ENCODE measurements around the gene ITPR1.

Gene ITPR1

DNA sequence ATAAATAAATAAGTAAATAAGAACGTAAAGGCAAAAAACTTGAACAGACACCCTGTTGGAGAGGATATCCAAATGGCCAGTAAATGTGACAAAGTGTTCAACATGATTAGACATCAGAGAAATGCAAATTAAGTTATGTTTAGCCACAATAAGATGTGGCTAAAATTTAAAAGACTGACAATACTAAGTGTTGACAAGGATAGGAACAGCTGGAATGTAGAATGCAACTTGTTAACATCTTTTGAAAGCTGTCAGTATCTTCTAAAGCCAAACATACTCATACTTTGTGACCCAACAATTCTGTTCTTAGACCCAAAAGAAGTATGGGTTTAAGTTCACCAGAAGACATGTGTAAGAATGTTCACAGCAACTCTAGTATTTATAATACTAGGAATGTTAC lies 197.1 kb downstream of the ITPR1 start:
- no peak for FAIRE-seq

DNA sequence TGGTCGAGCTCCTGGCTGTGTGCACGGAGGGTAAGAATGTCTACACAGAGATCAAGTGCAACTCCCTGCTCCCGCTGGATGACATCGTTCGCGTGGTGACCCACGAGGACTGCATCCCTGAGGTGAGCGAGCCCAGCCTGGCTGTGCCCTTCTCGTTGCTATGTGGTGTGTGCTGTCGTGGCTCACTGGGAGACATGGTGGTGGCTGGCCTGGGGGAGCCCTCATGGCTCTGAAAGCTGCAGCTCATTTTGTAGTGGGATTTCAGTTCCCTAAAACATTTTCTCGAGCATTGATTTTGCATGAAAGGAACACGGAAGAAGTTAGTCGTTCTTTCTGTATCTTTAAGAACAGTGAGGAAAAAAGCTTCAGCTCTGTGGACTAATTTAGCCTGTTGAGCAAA lies 200.5 kb downstream of the ITPR1 start:
- FAIRE-seq: no peak

DNA sequence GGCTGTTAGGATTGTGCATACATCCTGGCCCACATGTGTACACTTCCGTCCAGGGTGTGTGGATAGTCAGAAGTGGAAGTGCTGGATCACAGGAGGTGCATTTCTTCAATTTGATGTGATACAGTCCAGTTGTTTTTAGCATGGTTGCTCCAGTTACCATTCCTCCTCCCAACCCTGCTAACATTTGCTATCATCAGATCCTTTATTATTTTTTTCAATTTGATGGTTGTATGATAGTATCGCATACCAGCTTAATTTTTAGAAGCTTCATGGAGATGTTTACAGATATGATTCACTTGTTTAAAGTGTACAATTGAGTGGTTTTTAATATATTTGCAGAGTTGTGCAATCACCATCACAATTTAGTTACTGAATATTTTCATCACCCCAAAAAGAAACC lies 202.7 kb downstream of the ITPR1 start:
- FAIRE-seq: no peak

DNA sequence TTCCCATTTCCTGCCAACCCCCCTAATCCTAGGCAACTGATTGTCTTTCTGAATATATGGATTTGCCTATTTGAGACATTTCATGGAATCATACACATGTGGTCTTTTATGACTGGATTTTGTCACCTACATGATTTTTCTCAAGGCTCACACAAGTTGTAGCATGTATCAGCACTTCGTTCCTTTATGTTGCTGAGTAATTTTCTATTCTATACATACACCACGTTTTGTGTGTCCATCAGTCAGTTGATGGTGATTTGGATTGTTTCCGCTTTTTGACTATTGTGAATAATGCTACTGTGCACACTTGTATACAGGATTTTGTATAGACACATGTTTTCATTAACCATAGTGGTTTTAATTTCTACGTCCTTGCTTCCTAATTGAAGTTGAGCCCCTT lies 203.1 kb downstream of the ITPR1 start:
- FAIRE-seq: no peak

DNA sequence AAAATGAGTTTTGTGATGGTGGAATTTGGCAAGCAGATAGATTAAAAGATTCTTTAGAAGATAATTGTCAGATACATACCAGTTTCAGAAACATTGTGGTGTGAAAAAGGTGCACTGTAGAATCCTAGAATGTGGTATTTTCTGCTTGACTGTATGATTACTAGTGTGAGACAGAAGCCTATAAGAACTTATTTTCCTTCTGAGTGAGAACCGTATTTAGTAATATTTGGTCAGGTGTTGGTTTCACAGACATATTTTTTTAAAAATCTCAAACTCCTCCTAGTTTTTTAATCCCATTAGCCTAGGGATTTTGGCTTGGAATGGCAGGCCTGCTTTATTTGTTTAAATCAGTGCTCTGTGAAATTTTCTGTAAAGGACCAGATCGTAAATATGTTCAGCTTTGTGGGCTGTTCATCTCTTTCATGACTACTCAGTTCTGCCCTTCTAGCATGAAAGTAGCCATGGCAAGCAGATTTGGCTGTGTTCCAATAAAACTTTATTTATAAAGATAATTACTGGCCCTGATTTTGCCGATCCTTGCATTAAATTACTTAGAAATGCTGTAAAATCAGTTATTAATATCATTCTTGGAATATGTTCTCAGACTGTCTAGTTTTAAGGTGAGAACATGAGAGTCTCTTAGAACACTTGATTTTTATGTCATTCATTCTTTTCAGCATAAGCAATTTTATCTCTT lies 205.1 kb downstream of the ITPR1 start:
- no peak for FAIRE-seq

DNA sequence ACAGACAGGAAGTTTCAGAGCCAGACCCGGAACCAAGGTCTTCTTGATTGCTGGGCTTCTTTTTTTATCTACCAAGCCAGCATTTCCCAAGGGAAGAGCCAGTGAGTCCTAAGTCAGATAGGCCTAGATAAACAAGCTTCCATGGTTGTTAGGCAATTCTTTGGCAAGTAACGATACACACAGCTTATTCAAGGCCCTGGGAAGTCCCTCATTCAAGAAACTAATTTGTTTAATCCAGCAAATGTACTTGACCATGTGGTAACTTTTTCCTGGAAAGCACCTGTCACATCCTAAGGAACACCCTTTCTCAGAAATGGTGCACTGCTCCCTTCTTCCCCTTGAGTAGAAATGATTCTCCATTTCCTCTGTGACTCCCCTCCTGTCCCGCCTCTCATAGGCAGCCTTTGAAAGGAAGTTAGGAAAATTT lies 209.9 kb downstream of the ITPR1 start:
- FAIRE-seq: no peak

DNA sequence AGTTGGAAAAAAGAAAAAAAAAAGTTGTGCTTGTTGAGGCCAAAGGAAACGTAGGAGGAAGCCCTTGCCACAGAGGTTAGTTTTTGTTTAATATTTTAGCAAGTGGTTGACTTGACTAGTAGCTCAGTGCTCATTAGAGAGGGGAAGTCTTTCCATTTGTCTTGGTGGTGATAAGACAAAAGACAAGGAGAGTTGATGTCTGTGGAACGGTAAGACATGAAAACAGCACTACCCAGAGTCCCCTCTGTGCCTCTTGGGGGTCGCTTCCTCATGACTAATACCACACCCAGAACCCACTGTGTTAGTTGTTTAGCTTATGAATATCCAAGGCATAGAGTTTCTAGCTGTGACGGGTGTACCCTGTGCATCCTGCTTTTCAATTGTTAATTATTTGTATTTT lies 211.4 kb downstream of the ITPR1 start:
- no peak for FAIRE-seq

DNA sequence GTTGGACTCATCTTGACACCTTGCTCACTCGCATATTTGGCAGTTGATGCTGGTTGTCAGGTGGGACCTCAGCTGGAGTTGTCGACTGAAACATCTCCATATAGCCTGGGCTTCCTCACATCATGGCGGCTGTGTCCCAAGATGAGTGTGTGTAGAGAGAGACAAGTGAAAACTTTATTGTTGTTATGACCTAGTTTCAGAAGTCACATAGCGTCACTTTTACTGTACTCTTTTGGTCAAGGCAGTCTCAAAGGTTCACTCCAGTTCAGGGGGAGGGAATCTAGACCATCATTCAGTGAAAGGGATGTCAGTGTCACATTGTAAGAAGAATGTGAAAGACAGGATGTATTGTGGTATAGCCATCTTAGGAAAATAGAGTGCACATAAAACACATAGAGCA lies 214.2 kb downstream of the ITPR1 start:
- FAIRE-seq: no peak

DNA sequence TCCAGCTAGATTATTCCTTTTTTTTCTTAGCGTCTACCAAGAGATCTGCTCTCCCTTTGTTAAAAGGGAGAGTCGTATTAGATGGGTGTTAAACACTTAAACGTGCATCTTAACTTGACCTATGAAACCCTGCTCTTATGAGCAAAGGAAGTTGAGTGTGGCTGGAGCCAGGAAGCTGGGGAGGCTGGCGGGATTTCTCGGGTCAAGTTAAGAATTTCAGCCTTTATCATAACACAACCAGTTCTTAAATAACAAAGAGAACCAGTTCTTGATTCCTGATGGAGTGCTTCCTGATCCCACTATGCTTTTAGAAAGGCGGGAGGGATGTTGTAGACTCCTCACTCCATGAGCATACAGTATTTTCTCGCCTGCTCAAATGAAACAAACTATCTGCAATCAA lies 215.1 kb downstream of the ITPR1 start:
- FAIRE-seq: no peak

DNA sequence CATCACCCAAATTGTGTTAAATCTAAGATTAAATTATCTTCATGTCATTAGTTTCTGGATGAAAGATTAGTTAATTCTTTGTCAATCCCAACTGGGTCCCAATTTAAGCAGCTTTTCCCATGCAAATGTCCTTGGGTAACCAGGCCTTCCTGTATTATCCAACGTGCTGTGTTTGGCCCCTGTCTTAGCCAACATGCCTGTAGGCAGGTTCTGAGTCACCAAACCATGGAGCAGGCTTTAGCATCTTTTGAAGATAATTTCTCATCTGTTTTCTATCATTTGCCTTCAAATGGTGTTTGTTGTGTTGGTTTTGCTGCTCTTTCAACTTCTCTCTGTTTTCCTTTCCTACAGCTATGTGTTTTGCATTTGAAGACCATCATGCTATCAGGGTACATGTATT lies 216.2 kb downstream of the ITPR1 start:
- FAIRE-seq: no peak

DNA sequence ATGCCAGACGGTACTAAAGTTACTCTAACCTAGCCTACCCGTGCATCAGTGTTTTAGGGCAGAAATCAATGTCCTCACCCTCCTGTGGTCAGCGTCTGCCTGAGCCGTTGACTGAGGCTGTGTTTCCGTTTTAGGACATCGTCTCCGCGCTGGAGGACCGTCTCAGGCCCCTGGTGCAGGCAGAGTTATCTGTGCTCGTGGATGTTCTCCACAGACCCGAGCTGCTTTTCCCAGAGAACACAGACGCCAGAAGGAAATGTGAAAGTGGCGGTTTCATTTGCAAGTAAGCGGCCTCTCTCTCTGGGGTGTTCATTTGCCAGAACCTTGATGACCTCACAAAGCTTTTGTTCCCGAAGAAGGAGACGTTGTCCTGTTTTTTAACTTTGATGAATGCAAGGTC lies 217.0 kb downstream of the ITPR1 start:
- FAIRE-seq: no peak

DNA sequence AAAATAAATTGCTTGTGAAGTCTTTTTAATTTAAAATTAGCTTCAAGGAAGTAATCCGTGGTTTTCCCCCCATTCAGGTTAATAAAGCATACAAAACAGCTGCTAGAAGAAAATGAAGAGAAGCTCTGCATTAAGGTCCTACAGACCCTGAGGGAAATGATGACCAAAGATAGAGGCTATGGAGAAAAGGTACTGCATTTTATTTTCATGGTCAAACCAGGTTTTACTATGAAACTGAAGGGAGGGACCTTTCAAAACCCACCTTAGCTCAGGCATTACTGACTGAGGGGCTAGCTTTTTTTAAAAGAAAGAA lies 218.5 kb downstream of the ITPR1 start:
- FAIRE-seq: no peak

DNA sequence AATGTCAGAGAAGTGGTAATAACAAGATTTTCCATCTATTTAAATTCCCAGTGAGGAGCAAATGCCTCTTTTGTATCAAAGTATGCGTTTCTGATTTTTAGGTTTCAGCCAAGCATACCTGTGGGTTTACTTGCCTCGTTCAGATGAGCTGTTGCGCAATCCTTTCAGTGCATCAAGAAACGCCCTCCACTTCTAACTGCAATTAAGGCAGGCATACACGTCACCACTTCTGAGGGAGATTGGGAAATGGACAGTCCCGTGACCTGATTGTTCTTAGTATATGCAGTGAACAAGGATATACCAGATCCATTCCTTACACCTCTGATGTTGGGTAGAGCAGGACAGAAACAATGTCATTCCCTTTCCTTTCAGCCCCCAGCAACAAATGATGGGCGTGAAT lies 219.0 kb downstream of the ITPR1 start:
- FAIRE-seq: no peak

DNA sequence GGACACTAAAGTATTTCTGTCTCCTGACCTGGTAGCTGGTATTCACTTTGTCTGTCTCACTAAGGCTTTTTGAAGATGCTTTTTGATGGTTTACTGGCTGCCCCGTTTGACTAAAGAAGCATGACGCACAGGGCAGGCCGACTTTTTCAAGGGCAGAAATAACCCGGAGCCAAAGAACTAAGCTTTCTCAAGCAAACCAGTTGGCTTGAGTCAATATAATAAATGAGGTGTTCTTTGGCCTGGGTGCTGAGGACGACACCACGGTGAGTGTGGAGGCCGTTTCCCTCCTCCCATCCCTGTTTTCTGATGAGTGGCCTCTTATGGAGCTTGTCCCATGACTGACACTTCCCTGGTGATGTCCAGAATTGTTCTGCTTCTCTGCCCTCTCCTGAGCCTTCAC lies 220.9 kb downstream of the ITPR1 start:
- FAIRE-seq: no peak

DNA sequence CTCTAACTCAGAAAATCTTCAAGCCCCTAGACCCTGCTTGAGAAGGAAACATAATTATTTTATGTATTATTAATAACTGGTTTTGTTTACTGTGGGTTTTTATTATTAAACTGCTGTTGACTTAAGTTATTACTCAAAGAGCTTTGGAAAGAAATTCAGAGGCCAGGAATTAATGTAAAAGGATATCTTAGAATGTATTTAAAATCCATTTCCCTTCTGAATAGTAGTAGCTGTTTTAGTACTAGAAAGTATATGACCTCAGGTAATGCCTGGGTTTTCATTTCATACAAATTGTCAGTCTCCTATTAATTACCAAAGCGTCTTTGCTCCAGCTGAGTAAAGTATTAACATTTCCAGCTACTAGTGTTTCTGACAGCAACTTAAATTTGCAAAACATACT lies 223.1 kb downstream of the ITPR1 start:
- no peak for FAIRE-seq

DNA sequence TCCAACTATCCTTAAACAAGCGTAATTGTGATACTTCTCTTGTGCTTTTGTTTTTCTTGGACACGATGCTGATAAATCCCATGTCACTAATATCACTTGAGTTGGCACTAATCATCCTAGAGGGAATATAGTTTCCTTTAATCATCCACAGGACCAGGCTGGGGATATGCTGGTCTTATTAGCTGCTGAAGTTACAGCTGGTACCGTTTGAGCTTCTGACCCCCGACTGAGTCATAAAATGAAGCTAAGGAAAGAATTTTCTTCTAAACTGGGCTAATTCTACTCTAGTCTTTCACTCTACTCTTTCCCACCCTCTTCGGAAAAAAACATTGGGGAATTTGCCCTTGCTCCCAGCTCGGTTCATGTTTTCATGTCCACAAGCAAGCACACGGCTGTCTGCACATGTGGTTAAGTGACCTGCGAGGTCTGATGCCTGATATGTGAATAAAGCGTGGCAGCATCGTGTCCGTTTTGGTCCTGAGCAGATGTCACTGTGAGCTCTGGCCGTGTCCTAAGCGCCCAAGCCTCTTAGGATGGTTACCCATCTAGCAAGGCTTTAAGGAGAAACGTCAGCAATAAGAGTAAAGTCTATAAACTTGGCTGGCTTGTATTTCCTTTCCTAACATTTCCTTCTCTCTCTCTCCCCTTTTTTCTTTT lies 223.7 kb downstream of the ITPR1 start:
- no peak for FAIRE-seq

DNA sequence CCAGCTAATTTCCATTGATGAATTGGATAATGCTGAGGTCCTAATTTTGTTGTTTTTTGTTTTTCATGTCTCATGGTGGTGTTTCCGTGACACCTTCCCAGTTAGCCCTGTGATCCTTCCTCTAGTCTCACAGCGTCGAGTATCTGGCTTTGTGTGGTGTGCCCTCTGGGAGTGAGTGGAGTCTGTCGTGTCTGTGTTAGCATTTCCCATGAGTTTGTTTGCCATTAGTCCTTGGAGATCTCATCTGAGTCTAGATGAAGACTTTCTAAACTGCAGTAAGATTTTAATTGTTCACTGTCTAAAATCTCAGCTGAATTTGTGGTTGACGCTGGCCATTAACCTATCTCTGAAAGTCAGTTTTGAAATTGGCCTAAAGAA lies 224.2 kb downstream of the ITPR1 start:
- FAIRE-seq: no peak

DNA sequence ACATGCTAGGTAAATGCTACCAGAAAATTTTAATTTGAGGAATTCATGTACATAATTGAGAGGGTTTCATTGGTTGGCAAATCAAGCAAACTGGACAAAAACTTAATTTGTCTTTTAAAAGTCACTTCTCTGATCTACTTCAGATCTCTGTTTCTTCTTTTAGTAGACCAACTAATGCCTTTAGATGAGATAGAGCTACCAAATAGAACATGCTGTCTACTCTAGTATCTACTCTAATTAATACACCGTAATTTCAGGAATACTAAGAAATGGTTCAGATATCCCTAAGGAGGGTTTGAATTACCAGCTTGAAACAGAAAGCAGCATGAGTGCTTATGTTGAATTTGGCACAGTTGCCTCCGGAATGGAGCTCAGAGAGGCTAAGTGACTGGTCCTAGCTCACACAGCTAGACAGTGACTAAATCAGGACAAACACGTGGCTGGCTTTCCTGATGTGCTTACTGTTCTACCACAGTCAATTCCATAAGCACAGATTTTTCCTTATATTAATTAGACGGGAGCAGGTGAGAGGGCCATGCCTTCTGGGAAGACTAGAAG lies 225.1 kb downstream of the ITPR1 start:
- no peak for FAIRE-seq

DNA sequence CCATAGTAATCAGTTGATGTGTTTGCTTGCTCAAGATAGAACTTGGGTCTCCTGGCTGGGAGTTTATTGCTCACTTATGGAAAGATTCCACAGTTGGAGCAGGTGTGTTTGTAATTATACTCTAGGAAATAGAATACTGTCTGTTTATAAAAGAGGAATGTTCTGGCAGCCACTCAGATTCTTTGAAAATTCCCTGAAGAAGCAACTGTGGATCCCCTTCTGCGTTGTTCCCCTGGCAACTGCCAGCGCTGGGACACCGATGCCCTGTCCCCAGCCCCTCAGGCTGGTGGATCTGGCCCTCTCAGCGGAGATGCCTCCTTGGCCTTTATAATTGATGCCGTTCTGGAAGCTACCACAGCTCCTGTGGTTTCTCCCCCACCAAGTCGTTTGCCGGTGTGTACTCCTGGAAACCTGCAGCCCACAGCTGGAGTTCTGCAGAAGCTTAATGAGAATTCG lies 225.9 kb downstream of the ITPR1 start:
- FAIRE-seq: no peak

DNA sequence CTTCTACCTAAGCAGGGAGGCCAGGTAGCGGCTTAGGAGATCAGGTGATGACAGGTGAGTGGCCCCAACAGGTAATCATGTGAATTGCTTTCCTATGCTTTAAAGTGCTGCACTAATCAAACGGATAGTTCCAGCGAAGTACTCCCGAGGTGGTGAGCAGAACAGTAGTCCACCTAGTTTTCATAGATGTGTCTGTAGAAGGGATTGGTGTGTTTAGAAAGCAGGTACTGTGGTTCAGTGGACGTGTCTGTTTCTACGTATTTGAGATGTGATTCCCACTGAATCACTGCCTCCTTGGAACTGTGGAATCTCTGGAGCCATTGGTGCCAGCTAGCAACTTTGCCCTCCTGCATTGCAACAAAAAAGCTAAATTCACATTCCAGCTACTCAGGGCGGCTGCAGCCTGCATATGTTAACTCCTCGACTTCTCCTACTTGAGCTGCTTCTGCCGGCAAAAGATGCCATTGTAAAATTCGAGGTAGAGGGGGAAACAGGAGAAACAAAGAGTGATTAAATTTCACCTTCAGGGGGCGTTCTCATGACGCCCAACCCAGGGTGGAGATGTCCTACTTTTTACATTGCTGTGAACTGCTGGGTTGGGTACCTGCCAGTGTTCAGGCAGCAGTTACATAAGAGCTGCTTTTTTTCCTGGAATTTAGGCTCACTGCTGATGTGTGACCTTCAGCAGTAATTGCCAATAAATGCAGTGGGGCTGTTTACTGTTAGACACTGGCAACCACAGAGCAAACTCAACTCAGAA lies 227.3 kb downstream of the ITPR1 start:
- no peak for FAIRE-seq

DNA sequence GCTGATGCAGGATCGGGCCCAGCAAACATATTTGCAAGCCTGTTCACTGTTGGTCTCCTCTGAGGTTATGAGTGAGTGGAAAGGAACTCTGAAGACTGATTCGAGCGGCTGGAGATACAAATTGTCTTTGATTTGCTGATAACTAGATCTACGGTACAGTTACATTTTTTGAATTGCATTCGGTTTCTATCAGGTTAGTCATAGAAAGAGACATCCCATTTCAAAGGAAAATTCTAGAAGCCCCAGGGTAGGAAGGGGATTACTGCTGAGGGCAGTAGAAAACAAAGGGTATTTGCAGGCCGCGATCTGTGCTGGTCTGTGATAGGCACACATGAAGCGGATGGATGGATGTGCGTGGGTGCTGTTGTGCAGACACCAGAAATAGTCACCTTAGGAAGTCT lies 228.4 kb downstream of the ITPR1 start:
- no peak for FAIRE-seq

DNA sequence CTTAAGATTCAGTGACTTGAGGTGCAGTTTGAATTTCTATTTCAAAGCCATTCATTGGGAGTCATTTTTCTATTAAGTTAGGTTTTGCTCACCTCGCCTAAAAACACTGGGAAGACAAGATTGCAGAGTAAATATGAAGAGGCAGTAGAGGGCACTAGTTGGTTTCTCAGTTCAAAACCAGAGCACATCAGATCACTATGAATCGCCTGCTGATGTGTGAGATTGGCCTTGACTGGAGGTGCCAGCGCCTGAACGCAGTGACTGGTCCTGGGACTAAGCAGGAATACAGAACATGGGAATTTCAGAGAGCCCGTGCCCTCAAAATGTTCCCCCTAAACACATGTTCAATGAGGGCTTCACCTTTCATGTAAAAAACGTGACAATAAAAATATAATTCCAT lies 229.0 kb downstream of the ITPR1 start:
- FAIRE-seq: no peak

DNA sequence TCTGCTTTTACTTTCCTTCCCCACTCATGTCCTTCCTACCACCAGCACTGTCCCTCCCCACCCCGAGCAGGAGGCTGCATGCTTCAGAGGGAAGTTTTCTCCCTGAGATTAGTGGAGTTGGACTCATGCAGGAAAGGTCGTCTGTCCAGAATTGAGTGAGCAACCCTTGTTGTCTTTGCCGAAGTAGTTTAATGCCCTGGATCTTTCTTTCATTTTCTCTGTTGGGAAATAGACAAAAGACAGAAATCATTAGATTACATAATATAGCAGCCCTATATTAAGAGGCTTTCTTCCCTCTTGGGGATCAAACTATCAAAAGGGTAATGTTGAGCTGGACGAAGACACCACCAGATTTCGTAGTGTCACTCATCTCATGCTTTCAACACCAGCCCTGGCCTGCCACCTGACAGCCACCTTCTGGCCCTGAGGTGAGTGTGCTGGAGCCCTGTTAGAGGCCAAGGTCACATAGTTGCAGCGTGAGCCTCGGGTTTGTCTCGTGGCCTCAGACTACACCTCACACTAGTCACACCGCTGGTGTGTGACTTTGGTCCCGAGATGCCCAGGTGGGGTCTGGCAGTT lies 231.0 kb downstream of the ITPR1 start:
- no peak for FAIRE-seq

DNA sequence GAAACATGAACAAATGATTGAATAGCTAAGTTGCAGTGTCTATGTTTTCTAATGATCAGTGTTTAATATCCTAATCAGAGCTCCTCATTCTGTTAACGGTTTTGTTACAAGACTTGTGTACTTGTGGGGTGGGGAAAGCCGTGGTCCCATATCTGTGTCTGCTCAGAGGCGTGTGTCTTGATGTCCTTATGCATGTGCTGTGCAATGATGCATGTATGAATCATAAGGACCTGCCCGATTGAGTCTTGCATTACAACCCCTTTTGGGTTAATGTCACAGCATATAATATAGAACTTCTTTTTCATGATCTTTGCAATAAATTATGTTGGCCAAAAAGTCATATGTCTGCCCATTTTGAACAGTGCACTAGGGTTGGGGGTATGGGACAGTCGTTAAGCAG lies 233.4 kb downstream of the ITPR1 start:
- FAIRE-seq: no peak
